K562 (cell line): ENCODE measurements around the gene SRSF5.

Experiments
- BHLHE40 ChIP-seq: IDR thresholded peaks from 2 replicates; pipeline ENCODE4 v1.6.1; 2011; ENCODE audit warnings: low read length, improper control_type of control experiment
- CTCF ChIP-seq, 3 experiments: IDR thresholded peaks in 2 of 3; conservative IDR thresholded peaks in 1 of 3; 2 replicates each; pipeline ENCODE4 v1.5.1; 2011 to 2012; ENCODE audit warnings: low read length in 3 of 3, mild to moderate bottlenecking in 3 of 3, control low read depth in 2 of 3, improper control_type of control experiment in 1 of 3, inconsistent platforms in 1 of 3, low read depth in 1 of 3, mixed read lengths in 1 of 3, moderate library complexity in 1 of 3; ENCODE audit not compliant: insufficient read depth in 2 of 3
- NBN ChIP-seq: fragments of 450-650 bp; IDR thresholded peaks from 2 replicates; pipeline ENCODE4 v1.6.1; 2016; ENCODE audit warnings: low read depth, mild to moderate bottlenecking
- SAFB ChIP-seq: fragments of 200-400 bp; formaldehyde crosslinking; IDR thresholded peaks from 2 replicates; pipeline ENCODE4 v1.6.1; 2017; ENCODE audit warnings: low read depth, low read length, borderline replicate concordance
- SIN3B ChIP-seq: fragments of 450-650 bp; IDR thresholded peaks from 2 replicates; pipeline ENCODE4 v1.6.1; 2017; ENCODE audit warnings: low read depth, mild to moderate bottlenecking, moderate library complexity
- SIRT6 ChIP-seq: IDR thresholded peaks from one replicate; pipeline ENCODE4 v1.6.1; 2012; ENCODE audit warnings: low read depth, mild to moderate bottlenecking, control low read depth, inconsistent platforms, low read length, moderate library complexity
- TARDBP ChIP-seq: fragments of 450-650 bp; IDR thresholded peaks from 2 replicates; pipeline ENCODE4 v1.6.1; 2016

GRCh38 chr14:69755784-69756183 lies 11.2 kb upstream of the SRSF5 start:
- no peak for TF ChIP-seq TARDBP
- TF ChIP-seq BHLHE40: no peak
- TF ChIP-seq SIRT6: no peak
- TF ChIP-seq SAFB: no peak
- no peak for TF ChIP-seq SIN3B
- no peak for TF ChIP-seq CTCF (IDR thresholded peaks at IDR 0.05 in 2 of 3, conservative IDR thresholded peaks at IDR 0.05 in 1 of 3; ENCODE audit: insufficient read depth in 2 of 3, low read depth in 1 of 3, low read length in 3 of 3)
- no peak for TF ChIP-seq NBN
